Retinal pigment epithelial cell (primary cell): ENCODE results near the gene CPEB2.

ENCODE experiments used
- DNase-seq: peaks from one replicate; pipeline ENCODE4 v3.0.0-alpha.2; 2010; ENCODE audit warnings: low read depth
- H3K4me3 ChIP-seq: 2 replicates; pipeline ENCODE4 v1.5.1; 2011; ENCODE audit warnings: mild to moderate bottlenecking, low read length, control low read depth, moderate library complexity
- TF ChIP-seq, protein P1 (sequence below): conservative IDR thresholded peaks from 2 replicates; pipeline ENCODE4 v1.5.1; 2011; ENCODE audit warnings: low read depth, low read length, control low read depth, inconsistent platforms

Gene CPEB2

DNA sequence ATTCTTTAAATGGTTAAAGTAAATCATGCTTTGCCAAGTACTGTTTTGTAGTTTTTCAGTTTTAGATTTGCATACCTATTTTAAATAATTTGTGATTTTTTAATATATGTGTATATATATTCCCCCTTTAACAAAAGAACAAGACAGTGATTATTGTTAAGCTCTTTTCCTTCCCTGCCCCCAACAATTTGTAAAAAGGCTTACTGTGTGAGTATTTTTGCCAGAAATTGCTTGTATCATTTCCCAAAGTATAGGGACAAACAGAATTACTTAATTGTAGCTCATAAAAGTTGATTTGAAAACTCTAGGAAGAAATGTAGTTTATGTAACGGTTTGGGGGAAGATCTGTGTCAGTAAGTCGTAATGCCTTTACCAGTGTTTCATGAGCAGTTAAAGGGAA lies 19.0 kb downstream of the CPEB2 start:
- no peak overlapping the region for H3K4me3 ChIP-seq
- DNase-seq = no peak
- TF ChIP-seq, protein P1, sequence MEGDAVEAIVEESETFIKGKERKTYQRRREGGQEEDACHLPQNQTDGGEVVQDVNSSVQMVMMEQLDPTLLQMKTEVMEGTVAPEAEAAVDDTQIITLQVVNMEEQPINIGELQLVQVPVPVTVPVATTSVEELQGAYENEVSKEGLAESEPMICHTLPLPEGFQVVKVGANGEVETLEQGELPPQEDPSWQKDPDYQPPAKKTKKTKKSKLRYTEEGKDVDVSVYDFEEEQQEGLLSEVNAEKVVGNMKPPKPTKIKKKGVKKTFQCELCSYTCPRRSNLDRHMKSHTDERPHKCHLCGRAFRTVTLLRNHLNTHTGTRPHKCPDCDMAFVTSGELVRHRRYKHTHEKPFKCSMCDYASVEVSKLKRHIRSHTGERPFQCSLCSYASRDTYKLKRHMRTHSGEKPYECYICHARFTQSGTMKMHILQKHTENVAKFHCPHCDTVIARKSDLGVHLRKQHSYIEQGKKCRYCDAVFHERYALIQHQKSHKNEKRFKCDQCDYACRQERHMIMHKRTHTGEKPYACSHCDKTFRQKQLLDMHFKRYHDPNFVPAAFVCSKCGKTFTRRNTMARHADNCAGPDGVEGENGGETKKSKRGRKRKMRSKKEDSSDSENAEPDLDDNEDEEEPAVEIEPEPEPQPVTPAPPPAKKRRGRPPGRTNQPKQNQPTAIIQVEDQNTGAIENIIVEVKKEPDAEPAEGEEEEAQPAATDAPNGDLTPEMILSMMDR = no peak

DNA sequence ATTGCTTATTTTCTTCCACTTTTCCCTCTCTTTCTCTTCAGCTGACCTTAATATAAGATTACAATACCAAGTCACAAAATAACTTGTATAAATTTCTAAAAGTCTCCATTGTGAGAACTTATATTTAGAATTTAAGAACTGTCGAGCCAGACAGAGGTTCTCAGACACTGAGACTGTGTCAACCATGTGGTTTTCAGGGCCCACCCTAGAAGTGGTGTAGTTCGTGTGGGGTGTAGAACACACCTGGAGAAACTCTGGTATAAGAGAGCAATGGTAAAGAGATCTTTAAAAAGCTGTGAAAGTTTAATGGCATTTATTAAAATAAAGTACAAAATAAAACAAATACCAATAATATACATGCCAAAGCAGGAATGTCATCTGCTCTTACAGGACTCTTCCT lies 19.7 kb downstream of the CPEB2 start:
- TF ChIP-seq, protein P1 = no peak
- H3K4me3 ChIP-seq = no peak overlapping the region
- no peak for DNase-seq

DNA sequence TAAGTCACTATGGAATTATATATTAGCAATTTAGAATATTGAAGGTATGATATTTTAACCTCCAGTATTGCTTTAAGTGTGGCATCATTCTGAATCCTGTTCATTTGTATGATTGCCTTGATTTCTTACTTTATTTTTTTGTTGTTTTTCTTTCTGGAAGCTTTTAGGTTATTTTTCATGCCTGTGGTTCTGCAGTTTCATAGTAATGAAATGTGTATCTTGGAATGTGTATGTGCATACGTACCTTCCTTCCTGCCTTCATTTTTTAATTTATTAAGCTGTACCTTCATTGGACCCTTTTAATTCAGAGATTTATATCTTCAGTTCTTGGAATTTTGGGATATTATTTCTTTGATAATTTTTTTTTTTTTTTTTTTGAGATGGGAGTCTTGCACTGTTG lies 22.1 kb downstream of the CPEB2 start:
- no peak for DNase-seq
- TF ChIP-seq, protein P1 = no peak
- no peak overlapping the region for H3K4me3 ChIP-seq

DNA sequence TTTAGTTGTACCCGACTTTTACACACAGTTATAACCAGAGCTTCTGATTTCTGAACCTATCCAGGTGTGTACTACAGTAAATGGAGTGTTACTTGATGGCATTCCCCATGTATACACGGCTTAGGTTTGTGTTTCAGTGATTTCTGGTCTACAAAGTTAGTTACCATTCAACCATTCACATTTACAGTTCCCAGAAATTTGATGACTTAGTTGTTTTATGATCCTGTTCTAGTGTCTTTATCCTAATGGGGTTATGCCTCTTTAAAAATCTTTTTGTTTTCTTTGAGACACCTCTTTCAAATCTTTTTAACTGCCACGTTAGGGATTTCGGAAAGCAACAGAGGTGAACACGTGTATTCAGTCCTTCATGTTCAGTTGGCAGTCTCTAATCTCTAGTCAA lies 23.4 kb downstream of the CPEB2 start:
- TF ChIP-seq, protein P1 = no peak
- no peak for DNase-seq
- H3K4me3 ChIP-seq = no peak overlapping the region

DNA sequence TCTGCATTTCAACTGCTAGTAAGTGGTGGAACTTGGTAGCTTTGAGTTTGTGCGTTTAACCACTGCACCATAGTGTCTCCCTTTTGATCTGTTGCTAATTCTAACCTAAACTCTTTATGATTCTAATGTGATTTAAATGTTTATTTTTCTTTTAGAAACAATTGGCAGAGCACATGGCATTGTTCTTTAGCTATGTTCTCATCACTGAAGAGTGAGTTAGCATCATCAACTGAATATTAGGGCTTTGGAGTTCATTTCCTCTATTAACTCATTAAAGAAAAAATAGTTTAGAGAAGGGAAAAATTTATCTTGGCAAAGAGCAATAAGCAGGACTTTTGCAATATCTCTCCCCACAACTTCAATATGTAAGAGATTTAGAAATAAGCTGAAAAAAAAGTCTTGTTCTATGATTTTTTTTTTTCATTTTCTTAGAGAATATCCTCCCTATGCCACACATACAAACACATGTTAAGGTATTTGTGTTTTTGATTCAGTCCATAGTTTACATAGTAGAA lies 25.7 kb downstream of the CPEB2 start:
- H3K4me3 ChIP-seq = no peak overlapping the region
- DNase-seq = no peak
- TF ChIP-seq, protein P1 = no peak

DNA sequence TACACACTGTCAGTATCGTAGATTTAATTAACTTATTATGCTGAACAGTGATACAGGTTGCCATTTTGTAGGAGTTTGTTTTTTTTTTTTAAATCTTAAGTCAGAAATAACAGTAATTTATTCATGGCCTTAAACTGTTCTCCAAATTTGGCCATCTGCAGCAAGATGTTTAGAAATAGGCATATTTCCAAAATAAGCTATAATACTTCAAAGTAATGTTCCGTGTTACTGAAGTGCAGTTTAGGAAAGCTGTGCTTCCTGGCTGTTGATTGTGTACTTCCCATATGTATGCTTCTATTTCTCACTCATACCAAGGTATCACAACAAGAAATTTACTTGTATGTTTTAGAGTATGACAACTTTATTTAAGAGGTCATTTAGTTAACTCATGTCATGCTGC lies 28.9 kb downstream of the CPEB2 start:
- TF ChIP-seq, protein P1 = no peak
- no peak for DNase-seq
- no peak overlapping the region for H3K4me3 ChIP-seq

DNA sequence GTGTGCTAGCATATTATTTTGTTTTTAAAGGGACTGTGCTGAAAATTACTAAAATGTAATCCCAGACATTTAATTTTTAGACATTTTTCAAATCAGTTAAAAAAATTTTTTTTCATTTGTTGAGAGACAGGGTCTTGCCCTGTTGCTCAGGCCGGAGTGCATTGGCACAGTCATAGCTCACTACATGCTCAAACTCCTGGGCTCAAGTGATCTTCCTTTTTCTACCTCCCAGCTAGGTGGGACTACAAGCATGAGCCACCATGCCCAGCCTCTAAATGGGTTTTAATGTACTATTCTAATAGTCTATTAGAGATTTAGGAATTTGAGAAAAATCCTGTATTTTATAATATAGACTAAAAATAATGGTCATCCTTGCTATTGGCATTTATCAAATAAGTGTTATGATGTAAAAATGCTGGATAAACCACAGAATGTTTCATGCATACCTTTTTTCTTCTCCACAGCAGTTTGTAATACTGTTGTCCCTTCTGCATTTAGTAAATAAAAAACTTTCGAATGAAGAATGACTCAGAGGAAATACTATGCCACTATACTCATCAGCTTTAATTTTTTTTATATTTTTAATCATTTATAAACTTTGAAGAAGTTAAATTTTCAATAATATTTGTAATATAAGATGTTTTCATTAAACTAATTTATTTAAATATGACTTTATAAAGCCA lies 29.9 kb downstream of the CPEB2 start:
- no peak overlapping the region for H3K4me3 ChIP-seq
- TF ChIP-seq, protein P1 = no peak
- DNase-seq = no peak
